ENCODE data around the gene FRY.

DNA sequence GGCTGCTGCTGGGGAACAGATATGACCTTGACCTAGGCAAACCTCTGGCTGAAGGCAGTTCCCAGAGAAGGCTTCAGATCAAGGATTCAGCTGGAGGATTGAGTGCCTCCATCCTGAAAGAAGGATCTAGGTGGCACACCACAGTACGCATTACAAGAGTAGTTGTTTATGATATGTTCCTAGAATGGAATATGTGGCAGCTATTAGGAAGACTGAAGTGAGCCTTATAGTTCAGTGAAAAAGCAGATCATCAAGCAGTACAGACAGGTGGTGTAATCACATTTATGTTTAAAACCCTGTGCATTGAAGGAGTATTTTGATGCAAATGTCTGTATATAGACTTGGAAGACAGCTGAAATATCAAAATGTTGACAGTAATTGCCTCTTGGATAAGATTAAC, 167.6 kb downstream of the FRY start:
- TF ChIP-seq SMARCA5 (IDR thresholded peaks at IDR 0.05) (no peak), POLR2A (IDR thresholded peaks at IDR 0.05; ENCODE audit: low read depth, low read length) (no peak), POLR2AphosphoS5 (IDR thresholded peaks at IDR 0.05; ENCODE audit: low read length) (no peak), CBFB (IDR thresholded peaks at IDR 0.05; ENCODE audit: low read depth) (no peak), GABPA (IDR thresholded peaks at IDR 0.05; ENCODE audit: low read depth) (no peak), NFYB (IDR thresholded peaks at IDR 0.05; ENCODE audit: insufficient read depth, low read depth, low read length) (no peak), ZNF274 (IDR thresholded peaks at IDR 0.05; ENCODE audit: insufficient read depth, insufficient read length) (no peak), EP300 (IDR thresholded peaks at IDR 0.05; ENCODE audit: borderline replicate concordance in 1 of 2, control insufficient read depth in 1 of 2, low read depth in 2 of 2, low read length in 2 of 2) (no peak)
- TF ChIP-seq, protein P1, sequence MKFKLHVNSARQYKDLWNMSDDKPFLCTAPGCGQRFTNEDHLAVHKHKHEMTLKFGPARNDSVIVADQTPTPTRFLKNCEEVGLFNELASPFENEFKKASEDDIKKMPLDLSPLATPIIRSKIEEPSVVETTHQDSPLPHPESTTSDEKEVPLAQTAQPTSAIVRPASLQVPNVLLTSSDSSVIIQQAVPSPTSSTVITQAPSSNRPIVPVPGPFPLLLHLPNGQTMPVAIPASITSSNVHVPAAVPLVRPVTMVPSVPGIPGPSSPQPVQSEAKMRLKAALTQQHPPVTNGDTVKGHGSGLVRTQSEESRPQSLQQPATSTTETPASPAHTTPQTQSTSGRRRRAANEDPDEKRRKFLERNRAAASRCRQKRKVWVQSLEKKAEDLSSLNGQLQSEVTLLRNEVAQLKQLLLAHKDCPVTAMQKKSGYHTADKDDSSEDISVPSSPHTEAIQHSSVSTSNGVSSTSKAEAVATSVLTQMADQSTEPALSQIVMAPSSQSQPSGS (IDR thresholded peaks at IDR 0.05; ENCODE audit: low read length) = no peak
- TF ChIP-seq, protein P2, sequence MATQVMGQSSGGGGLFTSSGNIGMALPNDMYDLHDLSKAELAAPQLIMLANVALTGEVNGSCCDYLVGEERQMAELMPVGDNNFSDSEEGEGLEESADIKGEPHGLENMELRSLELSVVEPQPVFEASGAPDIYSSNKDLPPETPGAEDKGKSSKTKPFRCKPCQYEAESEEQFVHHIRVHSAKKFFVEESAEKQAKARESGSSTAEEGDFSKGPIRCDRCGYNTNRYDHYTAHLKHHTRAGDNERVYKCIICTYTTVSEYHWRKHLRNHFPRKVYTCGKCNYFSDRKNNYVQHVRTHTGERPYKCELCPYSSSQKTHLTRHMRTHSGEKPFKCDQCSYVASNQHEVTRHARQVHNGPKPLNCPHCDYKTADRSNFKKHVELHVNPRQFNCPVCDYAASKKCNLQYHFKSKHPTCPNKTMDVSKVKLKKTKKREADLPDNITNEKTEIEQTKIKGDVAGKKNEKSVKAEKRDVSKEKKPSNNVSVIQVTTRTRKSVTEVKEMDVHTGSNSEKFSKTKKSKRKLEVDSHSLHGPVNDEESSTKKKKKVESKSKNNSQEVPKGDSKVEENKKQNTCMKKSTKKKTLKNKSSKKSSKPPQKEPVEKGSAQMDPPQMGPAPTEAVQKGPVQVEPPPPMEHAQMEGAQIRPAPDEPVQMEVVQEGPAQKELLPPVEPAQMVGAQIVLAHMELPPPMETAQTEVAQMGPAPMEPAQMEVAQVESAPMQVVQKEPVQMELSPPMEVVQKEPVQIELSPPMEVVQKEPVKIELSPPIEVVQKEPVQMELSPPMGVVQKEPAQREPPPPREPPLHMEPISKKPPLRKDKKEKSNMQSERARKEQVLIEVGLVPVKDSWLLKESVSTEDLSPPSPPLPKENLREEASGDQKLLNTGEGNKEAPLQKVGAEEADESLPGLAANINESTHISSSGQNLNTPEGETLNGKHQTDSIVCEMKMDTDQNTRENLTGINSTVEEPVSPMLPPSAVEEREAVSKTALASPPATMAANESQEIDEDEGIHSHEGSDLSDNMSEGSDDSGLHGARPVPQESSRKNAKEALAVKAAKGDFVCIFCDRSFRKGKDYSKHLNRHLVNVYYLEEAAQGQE (IDR thresholded peaks at IDR 0.05; ENCODE audit: low read depth, low read length) = no peak
- TF ChIP-seq, protein P3, sequence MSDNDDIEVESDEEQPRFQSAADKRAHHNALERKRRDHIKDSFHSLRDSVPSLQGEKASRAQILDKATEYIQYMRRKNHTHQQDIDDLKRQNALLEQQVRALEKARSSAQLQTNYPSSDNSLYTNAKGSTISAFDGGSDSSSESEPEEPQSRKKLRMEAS (IDR thresholded peaks at IDR 0.05; ENCODE audit: low read depth, low read length) = no peak
- TF ChIP-seq, protein P4, sequence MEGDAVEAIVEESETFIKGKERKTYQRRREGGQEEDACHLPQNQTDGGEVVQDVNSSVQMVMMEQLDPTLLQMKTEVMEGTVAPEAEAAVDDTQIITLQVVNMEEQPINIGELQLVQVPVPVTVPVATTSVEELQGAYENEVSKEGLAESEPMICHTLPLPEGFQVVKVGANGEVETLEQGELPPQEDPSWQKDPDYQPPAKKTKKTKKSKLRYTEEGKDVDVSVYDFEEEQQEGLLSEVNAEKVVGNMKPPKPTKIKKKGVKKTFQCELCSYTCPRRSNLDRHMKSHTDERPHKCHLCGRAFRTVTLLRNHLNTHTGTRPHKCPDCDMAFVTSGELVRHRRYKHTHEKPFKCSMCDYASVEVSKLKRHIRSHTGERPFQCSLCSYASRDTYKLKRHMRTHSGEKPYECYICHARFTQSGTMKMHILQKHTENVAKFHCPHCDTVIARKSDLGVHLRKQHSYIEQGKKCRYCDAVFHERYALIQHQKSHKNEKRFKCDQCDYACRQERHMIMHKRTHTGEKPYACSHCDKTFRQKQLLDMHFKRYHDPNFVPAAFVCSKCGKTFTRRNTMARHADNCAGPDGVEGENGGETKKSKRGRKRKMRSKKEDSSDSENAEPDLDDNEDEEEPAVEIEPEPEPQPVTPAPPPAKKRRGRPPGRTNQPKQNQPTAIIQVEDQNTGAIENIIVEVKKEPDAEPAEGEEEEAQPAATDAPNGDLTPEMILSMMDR (IDR thresholded peaks at IDR 0.05 in 2 of 3, conservative IDR thresholded peaks at IDR 0.05 in 1 of 3; ENCODE audit: control insufficient read depth in 2 of 3, extremely low read depth in 1 of 3, insufficient read depth in 1 of 3, low read depth in 3 of 3, low read length in 3 of 3) = no peak
- TF ChIP-seq, protein P5, sequence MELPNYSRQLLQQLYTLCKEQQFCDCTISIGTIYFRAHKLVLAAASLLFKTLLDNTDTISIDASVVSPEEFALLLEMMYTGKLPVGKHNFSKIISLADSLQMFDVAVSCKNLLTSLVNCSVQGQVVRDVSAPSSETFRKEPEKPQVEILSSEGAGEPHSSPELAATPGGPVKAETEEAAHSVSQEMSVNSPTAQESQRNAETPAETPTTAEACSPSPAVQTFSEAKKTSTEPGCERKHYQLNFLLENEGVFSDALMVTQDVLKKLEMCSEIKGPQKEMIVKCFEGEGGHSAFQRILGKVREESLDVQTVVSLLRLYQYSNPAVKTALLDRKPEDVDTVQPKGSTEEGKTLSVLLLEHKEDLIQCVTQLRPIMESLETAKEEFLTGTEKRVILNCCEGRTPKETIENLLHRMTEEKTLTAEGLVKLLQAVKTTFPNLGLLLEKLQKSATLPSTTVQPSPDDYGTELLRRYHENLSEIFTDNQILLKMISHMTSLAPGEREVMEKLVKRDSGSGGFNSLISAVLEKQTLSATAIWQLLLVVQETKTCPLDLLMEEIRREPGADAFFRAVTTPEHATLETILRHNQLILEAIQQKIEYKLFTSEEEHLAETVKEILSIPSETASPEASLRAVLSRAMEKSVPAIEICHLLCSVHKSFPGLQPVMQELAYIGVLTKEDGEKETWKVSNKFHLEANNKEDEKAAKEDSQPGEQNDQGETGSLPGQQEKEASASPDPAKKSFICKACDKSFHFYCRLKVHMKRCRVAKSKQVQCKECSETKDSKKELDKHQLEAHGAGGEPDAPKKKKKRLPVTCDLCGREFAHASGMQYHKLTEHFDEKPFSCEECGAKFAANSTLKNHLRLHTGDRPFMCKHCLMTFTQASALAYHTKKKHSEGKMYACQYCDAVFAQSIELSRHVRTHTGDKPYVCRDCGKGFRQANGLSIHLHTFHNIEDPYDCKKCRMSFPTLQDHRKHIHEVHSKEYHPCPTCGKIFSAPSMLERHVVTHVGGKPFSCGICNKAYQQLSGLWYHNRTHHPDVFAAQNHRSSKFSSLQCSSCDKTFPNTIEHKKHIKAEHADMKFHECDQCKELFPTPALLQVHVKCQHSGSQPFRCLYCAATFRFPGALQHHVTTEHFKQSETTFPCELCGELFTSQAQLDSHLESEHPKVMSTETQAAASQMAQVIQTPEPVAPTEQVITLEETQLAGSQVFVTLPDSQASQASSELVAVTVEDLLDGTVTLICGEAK (IDR thresholded peaks at IDR 0.05; ENCODE audit: borderline replicate concordance) = no peak
